ENCODE data around the gene TUG1. TPM values are rescaled to one million over a fixed set of nuclear protein-coding genes. Genes with fewer than 3 reads are reported as not detected.

TUG1 gene
- total and polyA plus RNA-seq, 3 donors from 2014 or later, result 134 to 182 (median 157) TPM

DNA sequence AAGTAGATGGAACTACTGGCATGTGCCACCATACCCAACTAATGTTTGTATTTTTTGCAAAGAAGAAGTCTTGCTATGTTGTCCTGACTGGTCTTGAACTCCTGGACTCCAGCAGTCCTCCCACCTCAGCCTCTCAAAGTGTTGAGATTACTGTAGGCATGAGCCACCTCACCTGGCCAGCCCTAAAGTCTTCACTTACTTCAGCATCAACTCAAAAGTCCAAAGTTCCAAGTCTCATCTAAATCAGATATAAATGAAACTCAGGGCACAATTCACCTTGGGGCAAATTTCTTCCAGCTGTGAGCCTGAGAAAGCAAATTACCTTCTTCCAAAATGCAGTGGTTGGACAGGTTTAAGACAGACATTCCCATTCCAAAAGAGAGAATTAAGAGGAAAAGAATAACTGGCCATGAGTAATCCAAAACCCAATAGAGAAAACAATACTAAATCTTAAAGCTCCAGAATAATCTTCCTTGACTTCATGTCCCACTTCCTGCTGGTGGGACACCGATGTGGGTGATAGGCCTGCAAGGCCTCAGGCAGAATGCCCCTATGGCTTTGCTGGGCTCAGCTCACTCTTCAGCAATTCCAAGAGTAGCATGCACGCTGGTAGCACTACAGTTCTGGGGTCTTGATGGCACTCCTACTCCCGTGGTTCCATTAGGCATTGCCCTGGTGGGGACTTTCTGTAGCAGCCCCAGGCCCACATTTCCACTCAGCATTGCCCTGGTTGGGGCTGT is 50.3 kb downstream of the TUG1 start:
- no peaks in the 10 kb centered on the region for H3K4me1 ChIP-seq
- DNase-seq, result no peak
- no peak overlapping the region for H3K4me3 ChIP-seq
- H3K27me3 ChIP-seq, result no peaks in the 10 kb centered on the region
- no peaks in the 10 kb centered on the region for H3K36me3 ChIP-seq (ENCODE audit: low read depth, missing control alignments)
- TF ChIP-seq, protein P1, sequence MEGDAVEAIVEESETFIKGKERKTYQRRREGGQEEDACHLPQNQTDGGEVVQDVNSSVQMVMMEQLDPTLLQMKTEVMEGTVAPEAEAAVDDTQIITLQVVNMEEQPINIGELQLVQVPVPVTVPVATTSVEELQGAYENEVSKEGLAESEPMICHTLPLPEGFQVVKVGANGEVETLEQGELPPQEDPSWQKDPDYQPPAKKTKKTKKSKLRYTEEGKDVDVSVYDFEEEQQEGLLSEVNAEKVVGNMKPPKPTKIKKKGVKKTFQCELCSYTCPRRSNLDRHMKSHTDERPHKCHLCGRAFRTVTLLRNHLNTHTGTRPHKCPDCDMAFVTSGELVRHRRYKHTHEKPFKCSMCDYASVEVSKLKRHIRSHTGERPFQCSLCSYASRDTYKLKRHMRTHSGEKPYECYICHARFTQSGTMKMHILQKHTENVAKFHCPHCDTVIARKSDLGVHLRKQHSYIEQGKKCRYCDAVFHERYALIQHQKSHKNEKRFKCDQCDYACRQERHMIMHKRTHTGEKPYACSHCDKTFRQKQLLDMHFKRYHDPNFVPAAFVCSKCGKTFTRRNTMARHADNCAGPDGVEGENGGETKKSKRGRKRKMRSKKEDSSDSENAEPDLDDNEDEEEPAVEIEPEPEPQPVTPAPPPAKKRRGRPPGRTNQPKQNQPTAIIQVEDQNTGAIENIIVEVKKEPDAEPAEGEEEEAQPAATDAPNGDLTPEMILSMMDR (IDR thresholded peaks at IDR 0.05), result no peak
- no peak for TF ChIP-seq POLR2A (IDR thresholded peaks at IDR 0.05)
- intact Hi-C loops (cut with DNase I; ENCODE audit: low total_unique reads), result no loop called here
- no peak overlapping the region for H3K27ac ChIP-seq
- H3K9me3 ChIP-seq, result no peaks in the 10 kb centered on the region
- 91 to 93% methylated on average over 2 to 3 of the region's 3 CpGs for whole genome bisulfite sequencing, 2 donors

DNA sequence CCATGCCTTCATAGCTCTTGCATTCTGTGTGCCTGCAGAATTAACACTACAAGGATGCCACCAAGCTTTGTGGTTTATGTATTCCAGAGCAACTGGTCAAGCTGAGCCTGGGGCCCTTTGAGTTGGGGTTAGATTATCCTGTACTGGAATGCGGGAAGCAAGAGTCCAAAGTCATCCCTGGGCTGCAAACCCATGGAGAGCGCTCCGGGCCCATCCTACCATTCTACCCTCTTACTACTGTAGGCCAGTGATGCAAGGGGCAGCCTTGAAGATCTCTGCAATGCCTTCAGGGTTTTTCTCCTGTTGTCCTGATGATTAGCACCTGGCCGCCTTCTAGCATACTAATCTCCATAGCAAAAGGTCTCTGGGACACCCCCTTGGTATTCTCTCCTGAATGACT is 51.3 kb downstream of the TUG1 start:
- DNase-seq, result no peak
- Histone ChIP-seq H3K36me3 (ENCODE audit: low read depth, missing control alignments) (no peaks in the 10 kb centered on the region), H3K4me1 (no peaks in the 10 kb centered on the region), H3K9me3 (no peaks in the 10 kb centered on the region), H3K27ac (no peak overlapping the region), H3K4me3 (no peak overlapping the region), H3K27me3 (no peaks in the 10 kb centered on the region)
- no peak for TF ChIP-seq POLR2A (IDR thresholded peaks at IDR 0.05)
- TF ChIP-seq, protein P1 (IDR thresholded peaks at IDR 0.05), result no peak
- intact Hi-C loops (cut with DNase I; ENCODE audit: low total_unique reads), result no loop called here
- WGBS, 2 donors, result 94 to 97% methylated on average over 4 of the region's 4 CpGs

DNA sequence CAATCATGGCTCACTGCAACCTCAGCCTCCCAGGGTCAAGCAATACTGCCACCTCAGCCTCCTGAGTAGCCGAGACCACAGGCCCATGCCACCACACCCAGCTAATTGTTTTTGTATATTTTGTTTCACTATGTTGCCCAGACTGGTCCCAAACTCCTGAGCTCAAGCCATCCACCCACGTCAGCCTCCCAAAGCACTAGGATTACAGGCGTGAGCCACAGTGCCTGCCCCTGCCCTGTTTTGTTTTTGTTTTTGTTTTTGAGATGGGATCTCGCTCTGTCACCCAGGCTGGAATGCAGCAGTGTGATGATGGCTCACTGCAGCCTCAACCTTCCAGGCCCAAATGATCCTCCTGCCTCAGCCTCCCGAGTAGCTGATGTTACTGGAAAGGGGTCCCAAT is 53.5 kb downstream of the TUG1 start:
- no peak for DNase-seq
- WGBS, 2 donors, result 79 to 86% methylated on average over 5 of the region's 5 CpGs
- Histone ChIP-seq H3K27me3 (no peaks in the 10 kb centered on the region), H3K4me3 (no peak overlapping the region), H3K27ac (no peak overlapping the region), H3K36me3 (ENCODE audit: low read depth, missing control alignments) (no peaks in the 10 kb centered on the region), H3K4me1 (no peaks in the 10 kb centered on the region), H3K9me3 (no peaks in the 10 kb centered on the region)
- TF ChIP-seq POLR2A (IDR thresholded peaks at IDR 0.05), result no peak
- TF ChIP-seq, protein P1 (IDR thresholded peaks at IDR 0.05), result no peak
- intact Hi-C loops (cut with DNase I; ENCODE audit: low total_unique reads), result no loop called here

Small RNA genes lying within 50 kb of the gene (small RNA-seq; reads per million reads assigned to genes)
- gene RF01892, result 0 reads per million in 2 donors

Other genes with a start within 250 kb of the TUG1 start
- gene MORC2, start 491 bp upstream of the TUG1 start, total RNA-seq, result 10 to 100 TPM; 65.5 to 81.0 TPM
- 64.8 TPM for gene MORC2, start 491 bp upstream of the TUG1 start, polyA plus RNA-seq (ENCODE audit: insufficient read depth, low read depth, low replicate concordance)
- 10 to 100 TPM; 50.1 to 52.5 TPM for gene SMTN, start 112.1 kb downstream of the TUG1 start, total RNA-seq
- 31.6 TPM for gene SMTN, start 112.1 kb downstream of the TUG1 start, polyA plus RNA-seq (ENCODE audit: insufficient read depth, low read depth, low replicate concordance)
- gene SELENOM, start 138.3 kb downstream of the TUG1 start, total RNA-seq, result 100 to 1,000 TPM in 1 of 2 donors, 10 to 100 TPM in 1; 82.8 to 102 TPM
- 77.4 TPM for gene SELENOM, start 138.3 kb downstream of the TUG1 start, polyA plus RNA-seq (ENCODE audit: insufficient read depth, low read depth, low replicate concordance)
- gene INPP5J, start 153.7 kb downstream of the TUG1 start, total RNA-seq, result 10 to 100 TPM; 11.3 to 17.2 TPM
- 5.2 TPM for gene INPP5J, start 153.7 kb downstream of the TUG1 start, polyA plus RNA-seq (ENCODE audit: insufficient read depth, low read depth, low replicate concordance)
- under 1 TPM; 0.55 to 0.68 TPM for gene PLA2G3, start 171.2 kb downstream of the TUG1 start, total RNA-seq
- 0.44 TPM for gene PLA2G3, start 171.2 kb downstream of the TUG1 start, polyA plus RNA-seq (ENCODE audit: insufficient read depth, low read depth, low replicate concordance)
- 10 to 100 TPM; 30.0 to 32.4 TPM for gene RNF185, start 190.9 kb downstream of the TUG1 start, total RNA-seq
- 33.2 TPM for gene RNF185, start 190.9 kb downstream of the TUG1 start, polyA plus RNA-seq (ENCODE audit: insufficient read depth, low read depth, low replicate concordance)
- gene LIMK2, start 243.0 kb downstream of the TUG1 start, total RNA-seq, result 100 to 1,000 TPM in 1 of 2 donors, 10 to 100 TPM in 1; 94.0 to 101 TPM
- gene LIMK2, start 243.0 kb downstream of the TUG1 start, polyA plus RNA-seq (ENCODE audit: insufficient read depth, low read depth, low replicate concordance), result 51.7 TPM